Panc1 (cell line): Measurements from ENCODE around the gene PCMT1. TPM values are rescaled to one million over a fixed set of nuclear protein-coding genes. Genes with fewer than 3 reads are reported as not detected.
"Not testable (repeated sequence)": the region's sequence is repeated elsewhere in the genome, so short reads cannot be mapped to it uniquely, and the experiment has no call there.

Experiments used
- ATAC-seq: fragments of 200-7000 bp; cut with Tn5 transposase; 2 replicates; pipeline ENCODE4 v1.9.1; 2020; ENCODE audit warnings: mild to moderate bottlenecking, moderate library complexity
- BruUV-seq: library from RNA; stranded (reverse); fragments of 400-500 nt; replicated peaks from 2 replicates; lab custom pipeline; 2021; lab: Mats Ljungman, UMichigan
- CTCF ChIA-PET: fragments of 300-600 bp; sonication (Branson Sonifier 250); formaldehyde crosslinking; loops from one replicate; lab custom pipeline; 2022; ENCODE audit warnings: antibody characterized with exemption; lab: Charles Lee
- POLR2A ChIA-PET: fragments of 300-600 bp; sonication (Branson Sonifier 250); formaldehyde crosslinking; loops from one replicate; lab custom pipeline; 2022; ENCODE audit warnings: antibody characterized with exemption; lab: Charles Lee
- DNase-seq: peaks from one replicate; pipeline ENCODE4 v3.0.0-alpha.2; 2010; ENCODE audit warnings: low read depth, low spot score
- H3K27ac ChIP-seq: 2 replicates; pipeline ENCODE4 v1.5.1; 2011; ENCODE audit warnings: mild to moderate bottlenecking, low read length, inconsistent platforms
- H3K27me3 ChIP-seq: fragments of 200-500 bp; sonication (Bioruptor generic); 2 replicates; pipeline ENCODE4 v1.6.0; 2014; ENCODE audit warnings: low read length, inconsistent platforms; ENCODE audit not compliant: control insufficient read depth, insufficient read depth
- H3K36me3 ChIP-seq: fragments of 200-500 bp; sonication (Bioruptor generic); 2 replicates; pipeline ENCODE4 v1.5.1; 2014; ENCODE audit warnings: inconsistent platforms, mild to moderate bottlenecking, low read length, moderate library complexity; ENCODE audit not compliant: control insufficient read depth, insufficient read depth
- H3K4me1 ChIP-seq: 2 replicates; pipeline ENCODE4 v1.5.1; 2011; ENCODE audit warnings: inconsistent platforms, mild to moderate bottlenecking, low read length, moderate library complexity; ENCODE audit not compliant: control insufficient read depth, insufficient read depth
- H3K4me3 ChIP-seq, 2 experiments: 2 replicates each; pipeline ENCODE4 v1.5.1; 2011 to 2012; ENCODE audit warnings: low read depth in 2 of 2, low read length in 2 of 2, mild to moderate bottlenecking in 2 of 2, inconsistent platforms in 1 of 2, moderate library complexity in 1 of 2
- H3K9me3 ChIP-seq: fragments of 200-500 bp; sonication (Bioruptor generic); 2 replicates; pipeline ENCODE4 v1.5.1; 2014; ENCODE audit warnings: low read depth, mild to moderate bottlenecking, inconsistent platforms, low read length, moderate library complexity; ENCODE audit not compliant: control insufficient read depth, insufficient read depth
- POLR2AphosphoS5 ChIP-seq: IDR thresholded peaks from 2 replicates; pipeline ENCODE4 v1.6.1; 2012; ENCODE audit warnings: mild to moderate bottlenecking, low read depth, low read length, moderate library complexity
- SIN3A ChIP-seq: IDR thresholded peaks from 2 replicates; pipeline ENCODE4 v1.6.1; 2012; ENCODE audit warnings: low read depth, mild to moderate bottlenecking, low read length, moderate library complexity, borderline replicate concordance; ENCODE audit not compliant: insufficient read depth
- TCF7L2 ChIP-seq: IDR thresholded peaks from 2 replicates; pipeline ENCODE4 v1.6.1; 2011; ENCODE audit warnings: mild to moderate bottlenecking, low read depth, low read length, inconsistent platforms
- in situ Hi-C: cut with HindIII; loops from 2 replicates; pipeline ENCODE4 v1.10.0; 2016; ENCODE audit warnings: low sequenced_read_pairs, low pct_unique_long_range_greater_than_20kb
- intact Hi-C: fragments of 100-400 bp; cut with micrococcal nuclease; formaldehyde crosslinking; loops from one replicate; pipeline ENCODE4 v1.10.0; 2022; ENCODE audit not compliant: unreplicated experiment
- total RNA-seq: library from RNA; stranded (reverse); gene quantifications from one replicate; pipeline ENCODE4 v1.2.1, GENCODE V29; 2021; ENCODE audit not compliant: unreplicated experiment
- TF ChIP-seq, protein P1 (sequence below), 2 experiments: IDR thresholded peaks; 2 replicates each; pipeline ENCODE4 v1.6.1; 2011 to 2012; ENCODE audit warnings: low read depth in 2 of 2, control low read depth in 1 of 2, low read length in 1 of 2, mild to moderate bottlenecking in 1 of 2, moderate library complexity in 1 of 2; ENCODE audit not compliant: insufficient read depth in 1 of 2
- TF ChIP-seq, protein P2 (sequence below): fragments of 450-650 bp; IDR thresholded peaks from 2 replicates; pipeline ENCODE4 v1.5.1; 2017; ENCODE audit warnings: mild to moderate bottlenecking

PCMT1 gene
- total RNA-seq, 1 experiment from 2014 or later: 118 TPM

DNA sequence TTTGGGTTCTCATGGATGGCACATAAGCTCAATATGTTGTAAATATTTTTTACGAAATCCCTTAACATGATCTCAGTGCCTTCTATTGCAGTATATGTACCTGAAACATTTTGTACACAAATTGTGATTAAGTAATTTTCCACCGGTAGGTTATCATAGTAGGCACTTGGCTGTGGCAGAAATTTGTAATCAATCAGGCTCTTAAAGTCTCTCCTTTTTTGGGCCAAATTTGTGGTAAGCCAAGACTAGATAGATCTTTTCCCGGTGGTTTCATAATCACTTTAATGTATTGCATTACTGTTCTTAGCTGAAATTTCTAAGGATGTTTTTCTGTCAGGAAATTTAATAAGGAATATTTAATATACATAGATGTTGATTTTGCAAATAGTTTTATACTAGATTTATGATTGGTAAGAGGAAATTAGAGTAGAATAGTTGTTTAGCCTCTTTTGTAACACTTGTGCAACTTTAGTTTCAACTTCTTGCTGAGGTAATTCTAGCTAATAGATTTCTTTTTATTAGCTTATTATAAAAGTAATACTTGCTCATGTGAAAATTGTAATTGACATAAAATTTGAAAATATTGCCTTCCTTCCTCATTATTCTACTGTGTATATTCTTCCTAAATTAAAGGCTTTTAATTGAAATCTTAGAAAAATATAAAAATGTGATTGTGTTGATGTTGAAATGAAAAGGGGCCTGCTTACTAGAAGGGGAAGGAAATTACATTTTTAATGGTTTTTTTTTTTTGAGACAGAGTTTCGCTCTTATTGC, 3.2 kb downstream of the PCMT1 start:
- Histone ChIP-seq H3K4me1 (peaks cover 13% of the 10 kb centered on the region; the same call in 1 of the 2 replicates), H3K27me3 (no peaks in the 10 kb centered on the region), H3K36me3 (no peaks in the 10 kb centered on the region; the same call in 1 of the 2 replicates), H3K9me3 (no peaks in the 10 kb centered on the region), H3K27ac (no peak overlapping the region), H3K4me3 (no peak overlapping the region)
- TSS peak; percentile 28 for BruUV-seq
- DNase-seq (no peak), ATAC-seq (no peak)
- intact Hi-C loops (no loop called here), in situ Hi-C loops (no loop called here)
- ChIA-PET POLR2A (interaction anchor here (0.7 kb wide), 1 partner anchor 27 kb away, joined by 6 read pairs; no protein-coding TSS in a partner anchor), CTCF (no interaction called here)
- TF ChIP-seq, protein P1, sequence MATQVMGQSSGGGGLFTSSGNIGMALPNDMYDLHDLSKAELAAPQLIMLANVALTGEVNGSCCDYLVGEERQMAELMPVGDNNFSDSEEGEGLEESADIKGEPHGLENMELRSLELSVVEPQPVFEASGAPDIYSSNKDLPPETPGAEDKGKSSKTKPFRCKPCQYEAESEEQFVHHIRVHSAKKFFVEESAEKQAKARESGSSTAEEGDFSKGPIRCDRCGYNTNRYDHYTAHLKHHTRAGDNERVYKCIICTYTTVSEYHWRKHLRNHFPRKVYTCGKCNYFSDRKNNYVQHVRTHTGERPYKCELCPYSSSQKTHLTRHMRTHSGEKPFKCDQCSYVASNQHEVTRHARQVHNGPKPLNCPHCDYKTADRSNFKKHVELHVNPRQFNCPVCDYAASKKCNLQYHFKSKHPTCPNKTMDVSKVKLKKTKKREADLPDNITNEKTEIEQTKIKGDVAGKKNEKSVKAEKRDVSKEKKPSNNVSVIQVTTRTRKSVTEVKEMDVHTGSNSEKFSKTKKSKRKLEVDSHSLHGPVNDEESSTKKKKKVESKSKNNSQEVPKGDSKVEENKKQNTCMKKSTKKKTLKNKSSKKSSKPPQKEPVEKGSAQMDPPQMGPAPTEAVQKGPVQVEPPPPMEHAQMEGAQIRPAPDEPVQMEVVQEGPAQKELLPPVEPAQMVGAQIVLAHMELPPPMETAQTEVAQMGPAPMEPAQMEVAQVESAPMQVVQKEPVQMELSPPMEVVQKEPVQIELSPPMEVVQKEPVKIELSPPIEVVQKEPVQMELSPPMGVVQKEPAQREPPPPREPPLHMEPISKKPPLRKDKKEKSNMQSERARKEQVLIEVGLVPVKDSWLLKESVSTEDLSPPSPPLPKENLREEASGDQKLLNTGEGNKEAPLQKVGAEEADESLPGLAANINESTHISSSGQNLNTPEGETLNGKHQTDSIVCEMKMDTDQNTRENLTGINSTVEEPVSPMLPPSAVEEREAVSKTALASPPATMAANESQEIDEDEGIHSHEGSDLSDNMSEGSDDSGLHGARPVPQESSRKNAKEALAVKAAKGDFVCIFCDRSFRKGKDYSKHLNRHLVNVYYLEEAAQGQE (IDR thresholded peaks at IDR 0.05; ENCODE audit: insufficient read depth in 1 of 2, low read depth in 2 of 2, low read length in 1 of 2): no peak
- TF ChIP-seq, protein P2, sequence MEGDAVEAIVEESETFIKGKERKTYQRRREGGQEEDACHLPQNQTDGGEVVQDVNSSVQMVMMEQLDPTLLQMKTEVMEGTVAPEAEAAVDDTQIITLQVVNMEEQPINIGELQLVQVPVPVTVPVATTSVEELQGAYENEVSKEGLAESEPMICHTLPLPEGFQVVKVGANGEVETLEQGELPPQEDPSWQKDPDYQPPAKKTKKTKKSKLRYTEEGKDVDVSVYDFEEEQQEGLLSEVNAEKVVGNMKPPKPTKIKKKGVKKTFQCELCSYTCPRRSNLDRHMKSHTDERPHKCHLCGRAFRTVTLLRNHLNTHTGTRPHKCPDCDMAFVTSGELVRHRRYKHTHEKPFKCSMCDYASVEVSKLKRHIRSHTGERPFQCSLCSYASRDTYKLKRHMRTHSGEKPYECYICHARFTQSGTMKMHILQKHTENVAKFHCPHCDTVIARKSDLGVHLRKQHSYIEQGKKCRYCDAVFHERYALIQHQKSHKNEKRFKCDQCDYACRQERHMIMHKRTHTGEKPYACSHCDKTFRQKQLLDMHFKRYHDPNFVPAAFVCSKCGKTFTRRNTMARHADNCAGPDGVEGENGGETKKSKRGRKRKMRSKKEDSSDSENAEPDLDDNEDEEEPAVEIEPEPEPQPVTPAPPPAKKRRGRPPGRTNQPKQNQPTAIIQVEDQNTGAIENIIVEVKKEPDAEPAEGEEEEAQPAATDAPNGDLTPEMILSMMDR: no peak
- no peak for TF ChIP-seq TCF7L2

DNA sequence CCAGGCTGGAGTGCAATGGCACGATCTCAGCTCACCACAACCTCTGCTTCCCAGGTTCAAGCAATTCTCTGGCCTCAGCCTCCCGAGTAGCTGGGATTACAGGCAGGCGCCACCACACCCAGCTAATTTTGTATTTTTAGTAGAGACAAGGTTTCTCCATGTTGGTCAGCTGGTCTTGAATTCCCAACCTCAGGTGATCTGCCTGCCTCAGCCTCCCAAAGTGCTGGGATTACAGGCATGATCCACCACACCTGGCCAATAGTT, 3.8 kb downstream of the PCMT1 start:
- H3K27ac ChIP-seq, CTCF ChIA-PET, H3K27me3 ChIP-seq, ATAC-seq, DNase-seq, in situ Hi-C loops, BruUV-seq, POLR2A ChIA-PET, intact Hi-C loops, H3K4me3 ChIP-seq, H3K9me3 ChIP-seq, H3K36me3 ChIP-seq: not testable (repeated sequence)
- H3K4me1 ChIP-seq: peaks cover 13% of the 10 kb centered on the region; the same call in 1 of the 2 replicates

DNA sequence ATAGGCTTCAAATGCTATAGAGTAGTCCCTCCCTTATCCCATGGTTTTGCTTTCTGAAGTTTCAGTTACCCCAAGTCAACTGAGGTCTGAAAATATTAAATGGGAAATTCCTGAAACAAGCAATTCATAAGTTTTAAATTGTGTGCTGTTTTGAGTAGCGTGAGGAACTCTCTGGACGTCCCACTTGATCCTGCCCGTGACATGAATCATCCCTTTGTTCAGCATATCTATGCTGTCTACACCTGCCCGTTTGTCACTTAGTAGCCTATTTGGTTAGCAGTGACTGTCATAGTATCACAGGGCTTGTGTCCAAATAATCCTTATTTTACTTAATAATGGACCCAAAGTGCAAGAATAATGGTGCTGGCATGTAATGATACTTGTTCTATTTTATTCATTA, 5.0 kb downstream of the PCMT1 start:
- H3K27ac ChIP-seq: no peak overlapping the region
- H3K9me3 ChIP-seq: no peaks in the 10 kb centered on the region
- no peak for DNase-seq
- intact Hi-C loops: no loop called here
- peaks cover 10% of the 10 kb centered on the region; the same call in 1 of the 2 replicates for H3K4me1 ChIP-seq
- no peak for ATAC-seq
- in situ Hi-C loops: no loop called here
- H3K27me3 ChIP-seq: no peaks in the 10 kb centered on the region
- CTCF ChIA-PET: no interaction called here
- no peaks in the 10 kb centered on the region; the same call in 1 of the 2 replicates for H3K36me3 ChIP-seq
- BruUV-seq: no TSS peak
- no peak overlapping the region for H3K4me3 ChIP-seq
- TF ChIP-seq TCF7L2: no peak
- no peak for TF ChIP-seq POLR2AphosphoS5
- no peak for TF ChIP-seq SIN3A
- TF ChIP-seq, protein P2: no peak
- TF ChIP-seq, protein P1 (IDR thresholded peaks at IDR 0.05; ENCODE audit: insufficient read depth in 1 of 2, low read depth in 2 of 2, low read length in 1 of 2): no peak
- POLR2A ChIA-PET: no interaction called here
